ENCODE results near the gene CD209. TPM values are rescaled to one million over a fixed set of nuclear protein-coding genes. Genes with fewer than 3 reads are reported as not detected.

Gene CD209
- total RNA-seq, 1 experiment from 2014 or later: not detected

GRCh38 chr19:7731615-7732014 is 15.7 kb downstream of the CD209 start:
- intact Hi-C loops (cut with micrococcal nuclease; ENCODE audit: unreplicated experiment): no loop called here
- ChIA-PET CTCF (no interaction called here), POLR2A (ENCODE audit: low non-redundant PET) (no interaction called here)
- no peaks in the 10 kb centered on the region for H3K4me1 ChIP-seq (ENCODE audit: insufficient read depth, low read length, poor library complexity, severe bottlenecking)
- H3K27me3 ChIP-seq (replicated peaks; ENCODE audit: insufficient read depth, low read depth, low read length, poor library complexity): peaks cover 65% of the 10 kb centered on the region
- H3K4me3 ChIP-seq (ENCODE audit: low read depth, low read length, poor library complexity, severe bottlenecking): no peak overlapping the region
- no peak overlapping the region for H3K27ac ChIP-seq (ENCODE audit: low read depth, low read length, poor library complexity, severe bottlenecking)
- BruUV-seq (replicated peaks): no TSS peak
- no peaks in the 10 kb centered on the region for H3K36me3 ChIP-seq (ENCODE audit: insufficient read depth, low read length, poor library complexity, severe bottlenecking)
- no peak for DNase-seq (ENCODE audit: low spot score)
- H3K9me3 ChIP-seq (ENCODE audit: low read depth, low read length, poor library complexity, severe bottlenecking): no peaks in the 10 kb centered on the region
- TF ChIP-seq EZH2 (IDR thresholded peaks at IDR 0.05; ENCODE audit: borderline replicate concordance, low read depth, low read length, poor library complexity, severe bottlenecking): no peak
- TF ChIP-seq CTCF (conservative IDR thresholded peaks at IDR 0.05; ENCODE audit: low read depth, low read length): no peak

- Histone ChIP-seq H3K27ac (ENCODE audit: low read depth, low read length, poor library complexity, severe bottlenecking) (no peak overlapping the region), H3K36me3 (ENCODE audit: insufficient read depth, low read length, poor library complexity, severe bottlenecking) (no peaks in the 10 kb centered on the region), H3K9me3 (ENCODE audit: low read depth, low read length, poor library complexity, severe bottlenecking) (no peaks in the 10 kb centered on the region), H3K4me3 (ENCODE audit: low read depth, low read length, poor library complexity, severe bottlenecking) (no peak overlapping the region), H3K27me3 (replicated peaks; ENCODE audit: insufficient read depth, low read depth, low read length, poor library complexity) (peaks cover 65% of the 10 kb centered on the region), H3K4me1 (ENCODE audit: insufficient read depth, low read length, poor library complexity, severe bottlenecking) (no peaks in the 10 kb centered on the region)
- DNase-seq (ENCODE audit: low spot score): no peak
- intact Hi-C loops (cut with micrococcal nuclease; ENCODE audit: unreplicated experiment): no loop called here
- CTCF ChIA-PET: no interaction called here
- BruUV-seq (replicated peaks): no TSS peak
- TF ChIP-seq CTCF (conservative IDR thresholded peaks at IDR 0.05; ENCODE audit: low read depth, low read length) (no peak), EZH2 (IDR thresholded peaks at IDR 0.05; ENCODE audit: borderline replicate concordance, low read depth, low read length, poor library complexity, severe bottlenecking) (no peak)
- POLR2A ChIA-PET (ENCODE audit: low non-redundant PET): no interaction called here
Measured at GRCh38 chr19:7731218-7731595, 16.1 kb downstream of the CD209 start.

- Histone ChIP-seq H3K27ac (ENCODE audit: low read depth, low read length, poor library complexity, severe bottlenecking) (no peak overlapping the region), H3K4me3 (ENCODE audit: low read depth, low read length, poor library complexity, severe bottlenecking) (no peak overlapping the region), H3K9me3 (ENCODE audit: low read depth, low read length, poor library complexity, severe bottlenecking) (no peaks in the 10 kb centered on the region), H3K27me3 (replicated peaks; ENCODE audit: insufficient read depth, low read depth, low read length, poor library complexity) (peaks cover 65% of the 10 kb centered on the region), H3K4me1 (ENCODE audit: insufficient read depth, low read length, poor library complexity, severe bottlenecking) (no peaks in the 10 kb centered on the region), H3K36me3 (ENCODE audit: insufficient read depth, low read length, poor library complexity, severe bottlenecking) (no peaks in the 10 kb centered on the region)
- CTCF ChIA-PET: no interaction called here
- BruUV-seq (replicated peaks): no TSS peak
- no peak for DNase-seq (ENCODE audit: low spot score)
- POLR2A ChIA-PET (ENCODE audit: low non-redundant PET): no interaction called here
- intact Hi-C loops (cut with micrococcal nuclease; ENCODE audit: unreplicated experiment): no loop called here
- TF ChIP-seq EZH2 (IDR thresholded peaks at IDR 0.05; ENCODE audit: borderline replicate concordance, low read depth, low read length, poor library complexity, severe bottlenecking) (no peak), CTCF (conservative IDR thresholded peaks at IDR 0.05; ENCODE audit: low read depth, low read length) (no peak)
Measured at GRCh38 chr19:7730286-7731217, 16.8 kb downstream of the CD209 start.

All from A673 (cell line).